ENCODE measurements around the gene TRIM23.

Gene TRIM23

DNA sequence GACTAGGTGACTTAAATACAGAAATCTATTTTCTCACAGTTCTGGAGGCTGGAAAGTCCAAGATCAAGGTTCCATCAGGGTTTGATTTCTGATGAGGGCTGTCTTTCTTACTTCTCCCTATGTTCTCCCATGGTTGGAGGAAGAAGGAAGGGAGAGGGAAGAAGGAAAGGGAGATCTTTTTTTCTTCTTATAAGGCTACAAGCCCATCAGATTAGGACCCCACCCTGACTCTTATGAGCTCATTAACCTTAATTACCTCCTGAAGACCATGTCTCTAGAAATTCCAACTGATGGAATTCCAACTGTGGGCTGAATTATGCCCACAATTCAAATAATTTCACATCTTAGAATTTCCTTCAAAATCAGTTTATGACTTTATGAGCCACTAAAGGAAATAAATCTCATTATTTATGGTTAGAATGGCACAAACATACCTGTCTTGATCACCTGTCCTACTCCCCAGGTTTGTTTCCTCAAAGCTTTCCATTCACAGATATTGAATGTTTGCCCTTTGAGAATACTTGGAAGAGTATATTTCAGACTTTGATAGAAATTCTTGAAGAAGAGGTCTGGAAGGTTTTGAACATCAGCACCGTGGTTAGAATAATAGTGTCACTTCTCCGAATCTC, 53.4 kb downstream of the TRIM23 start:
- no peaks in the 10 kb centered on the region for H3K9me2 ChIP-seq (replicated peaks; ENCODE audit: control insufficient read depth, low read length)
- H3F3A ChIP-seq (ENCODE audit: control insufficient read depth, insufficient read depth) = no peaks in the 10 kb centered on the region
- H4K20me1 ChIP-seq (ENCODE audit: control insufficient read depth, insufficient read depth, low read depth, low read length) = no peaks in the 10 kb centered on the region
- H3K4me2 ChIP-seq (ENCODE audit: low read length) = no peak overlapping the region
- no peak overlapping the region for H3K27ac ChIP-seq (ENCODE audit: low read depth, low read length)
- no peak overlapping the region for H3K4me3 ChIP-seq (ENCODE audit: low read length)
- no peaks in the 10 kb centered on the region for H3K4me1 ChIP-seq (ENCODE audit: control insufficient read depth, low read length)
- peaks cover 66% of the 10 kb centered on the region for H3K36me3 ChIP-seq (ENCODE audit: control insufficient read depth, low read length)
- TF ChIP-seq CTCF (IDR thresholded peaks at IDR 0.05; ENCODE audit: low read depth, low read length, poor library complexity, severe bottlenecking) (no peak), EZH2phosphoT487 (IDR thresholded peaks at IDR 0.05; ENCODE audit: borderline replicate concordance, low read length) (no peak)
- no peaks in the 10 kb centered on the region for H3K9me3 ChIP-seq (ENCODE audit: control insufficient read depth, insufficient read depth, low read length)
- peaks cover 23% of the 10 kb centered on the region for H3K79me2 ChIP-seq (ENCODE audit: control insufficient read depth, low read length)
- H3K27me3 ChIP-seq (ENCODE audit: control insufficient read depth, low read length) = no peaks in the 10 kb centered on the region

GRCh38 chr5:65566505-65566904, 57.6 kb downstream of the TRIM23 start:
- Histone ChIP-seq H4K20me1 (ENCODE audit: control insufficient read depth, insufficient read depth, low read depth, low read length) (no peaks in the 10 kb centered on the region), H3K27me3 (ENCODE audit: control insufficient read depth, low read length) (no peaks in the 10 kb centered on the region), H3K4me3 (ENCODE audit: low read length) (no peak overlapping the region), H3F3A (ENCODE audit: control insufficient read depth, insufficient read depth) (no peaks in the 10 kb centered on the region), H3K27ac (ENCODE audit: low read depth, low read length) (no peak overlapping the region), H3K79me2 (ENCODE audit: control insufficient read depth, low read length) (peaks cover 54% of the 10 kb centered on the region), H3K9me2 (replicated peaks; ENCODE audit: control insufficient read depth, low read length) (no peaks in the 10 kb centered on the region), H3K9me3 (ENCODE audit: control insufficient read depth, insufficient read depth, low read length) (no peaks in the 10 kb centered on the region), H3K36me3 (ENCODE audit: control insufficient read depth, low read length) (peaks cover 55% of the 10 kb centered on the region), H3K4me1 (ENCODE audit: control insufficient read depth, low read length) (peaks cover 20% of the 10 kb centered on the region), H3K4me2 (ENCODE audit: low read length) (no peak overlapping the region)
- TF ChIP-seq CTCF (IDR thresholded peaks at IDR 0.05; ENCODE audit: low read depth, low read length, poor library complexity, severe bottlenecking) (no peak), EZH2phosphoT487 (IDR thresholded peaks at IDR 0.05; ENCODE audit: borderline replicate concordance, low read length) (no peak)

GRCh38 chr5:65563777-65564176, 60.4 kb downstream of the TRIM23 start:
- Histone ChIP-seq H3K36me3 (ENCODE audit: control insufficient read depth, low read length) (peaks cover 61% of the 10 kb centered on the region), H3F3A (ENCODE audit: control insufficient read depth, insufficient read depth) (no peaks in the 10 kb centered on the region), H3K9me2 (replicated peaks; ENCODE audit: control insufficient read depth, low read length) (no peaks in the 10 kb centered on the region), H3K4me3 (ENCODE audit: low read length) (peak overlapping the region; percentile 79), H3K9me3 (ENCODE audit: control insufficient read depth, insufficient read depth, low read length) (no peaks in the 10 kb centered on the region), H3K27ac (ENCODE audit: low read depth, low read length) (peak overlapping the region; percentile 78), H3K79me2 (ENCODE audit: control insufficient read depth, low read length) (peaks cover 80% of the 10 kb centered on the region), H4K20me1 (ENCODE audit: control insufficient read depth, insufficient read depth, low read depth, low read length) (no peaks in the 10 kb centered on the region), H3K4me1 (ENCODE audit: control insufficient read depth, low read length) (peaks cover 25% of the 10 kb centered on the region), H3K4me2 (ENCODE audit: low read length) (peak overlapping the region; percentile 94), H3K27me3 (ENCODE audit: control insufficient read depth, low read length) (no peaks in the 10 kb centered on the region)
- TF ChIP-seq EZH2phosphoT487 (IDR thresholded peaks at IDR 0.05; ENCODE audit: borderline replicate concordance, low read length) (no peak), CTCF (IDR thresholded peaks at IDR 0.05; ENCODE audit: low read depth, low read length, poor library complexity, severe bottlenecking) (no peak)

Data from DOHH2 (cell line).